Measurements from ENCODE around the gene LAPTM5. TPM values are rescaled to one million over a fixed set of nuclear protein-coding genes. Genes with fewer than 3 reads are reported as not detected.

The LAPTM5 gene
- total RNA-seq, 1 donor from 2014 or later, result 39.8 TPM

GRCh38 chr1:30738715-30739559 is 18.6 kb downstream of the LAPTM5 start:
- intact Hi-C loops (cut with DNase I), result no loop called here
- H3K27me3 ChIP-seq, result no peaks in the 10 kb centered on the region
- no peaks in the 10 kb centered on the region for H3K36me3 ChIP-seq
- no peaks in the 10 kb centered on the region for H3K9me3 ChIP-seq
- TF ChIP-seq POLR2A (IDR thresholded peaks at IDR 0.05), result no peak
- no peak for TF ChIP-seq POLR2AphosphoS5 (IDR thresholded peaks at IDR 0.05; ENCODE audit: insufficient read depth in 1 of 2, low read depth in 1 of 2)
- no peak for TF ChIP-seq CTCF (IDR thresholded peaks at IDR 0.05)
- no peak overlapping the region for H3K27ac ChIP-seq
- DNase-seq (ENCODE audit: extremely low spot score in 2 of 2), result no peak
- H3K4me3 ChIP-seq, result no peak overlapping the region
- no peaks in the 10 kb centered on the region for H3K4me1 ChIP-seq

GRCh38 chr1:30738040-30738714 is 19.4 kb downstream of the LAPTM5 start:
- no peaks in the 10 kb centered on the region for H3K4me1 ChIP-seq
- TF ChIP-seq CTCF (IDR thresholded peaks at IDR 0.05), result no peak
- no peak for TF ChIP-seq POLR2A (IDR thresholded peaks at IDR 0.05)
- TF ChIP-seq POLR2AphosphoS5 (IDR thresholded peaks at IDR 0.05; ENCODE audit: insufficient read depth in 1 of 2, low read depth in 1 of 2), result no peak
- H3K27me3 ChIP-seq, result no peaks in the 10 kb centered on the region
- intact Hi-C loops (cut with DNase I), result no loop called here
- DNase-seq (ENCODE audit: extremely low spot score in 2 of 2), result no peak
- H3K27ac ChIP-seq, result no peak overlapping the region
- H3K4me3 ChIP-seq, result no peak overlapping the region
- H3K36me3 ChIP-seq, result no peaks in the 10 kb centered on the region
- no peaks in the 10 kb centered on the region for H3K9me3 ChIP-seq

GRCh38 chr1:30737357-30738039 is 20.1 kb downstream of the LAPTM5 start:
- no peak for TF ChIP-seq POLR2AphosphoS5 (IDR thresholded peaks at IDR 0.05; ENCODE audit: insufficient read depth in 1 of 2, low read depth in 1 of 2)
- no peak for TF ChIP-seq POLR2A (IDR thresholded peaks at IDR 0.05)
- no peak for TF ChIP-seq CTCF (IDR thresholded peaks at IDR 0.05)
- intact Hi-C loops (cut with DNase I), result no loop called here
- H3K36me3 ChIP-seq, result no peaks in the 10 kb centered on the region

GRCh38 chr1:30735668-30736498 is 21.7 kb downstream of the LAPTM5 start:
- Histone ChIP-seq H3K9me3 (no peaks in the 10 kb centered on the region), H3K27ac (no peak overlapping the region), H3K4me3 (no peak overlapping the region), H3K27me3 (no peaks in the 10 kb centered on the region), H3K36me3 (no peaks in the 10 kb centered on the region), H3K4me1 (no peaks in the 10 kb centered on the region)
- TF ChIP-seq POLR2AphosphoS5 (IDR thresholded peaks at IDR 0.05; ENCODE audit: insufficient read depth in 1 of 2, low read depth in 1 of 2), result no peak
- DNase-seq (ENCODE audit: extremely low spot score in 2 of 2), result no peak
- intact Hi-C loops (cut with DNase I), result no loop called here

More at GRCh38 chr1:30737357-30738039, 20.1 kb downstream of the LAPTM5 start:
- no peak overlapping the region for H3K27ac ChIP-seq
- no peaks in the 10 kb centered on the region for H3K27me3 ChIP-seq
- DNase-seq (ENCODE audit: extremely low spot score in 2 of 2), result no peak
- no peak overlapping the region for H3K4me3 ChIP-seq
- no peaks in the 10 kb centered on the region for H3K9me3 ChIP-seq
- H3K4me1 ChIP-seq, result no peaks in the 10 kb centered on the region

- no peak overlapping the region for H3K4me3 ChIP-seq
- no peaks in the 10 kb centered on the region for H3K36me3 ChIP-seq
- TF ChIP-seq POLR2A (IDR thresholded peaks at IDR 0.05) (no peak), CTCF (IDR thresholded peaks at IDR 0.05) (no peak), POLR2AphosphoS5 (IDR thresholded peaks at IDR 0.05; ENCODE audit: insufficient read depth in 1 of 2, low read depth in 1 of 2) (no peak)
- H3K27me3 ChIP-seq, result no peaks in the 10 kb centered on the region
- H3K9me3 ChIP-seq, result no peaks in the 10 kb centered on the region
- DNase-seq (ENCODE audit: extremely low spot score in 2 of 2), result no peak
- H3K27ac ChIP-seq, result no peak overlapping the region
- intact Hi-C loops (cut with DNase I), result no loop called here
- no peaks in the 10 kb centered on the region for H3K4me1 ChIP-seq
Measured at GRCh38 chr1:30735124-30735523, 22.4 kb downstream of the LAPTM5 start.

Data from vagina (tissue), 2 donors.